Neuronal stem cell (in vitro differentiated cells): ENCODE measurements around the gene IFT88.

ENCODE experiments used
- DNase-seq: peaks from one replicate; pipeline ENCODE4 v3.0.0-alpha.2; 2013; ENCODE audit warnings: low spot score
- H2AFZ ChIP-seq: one replicate; pipeline ENCODE4 v1.6.1; 2013; ENCODE audit warnings: mild to moderate bottlenecking, low read length, inconsistent platforms
- H2AK5ac ChIP-seq: 2 replicates; pipeline ENCODE4 v1.6.1; 2013; ENCODE audit warnings: low read depth, mild to moderate bottlenecking, inconsistent platforms, low read length, moderate library complexity, mixed read lengths
- H2BK120ac ChIP-seq: 2 replicates; pipeline ENCODE4 v1.6.1; 2013; ENCODE audit warnings: low read depth, mild to moderate bottlenecking, inconsistent platforms, low read length, moderate library complexity, mixed read lengths
- H2BK12ac ChIP-seq: one replicate; pipeline ENCODE4 v1.6.1; 2013; ENCODE audit warnings: low read length, inconsistent platforms
- H2BK15ac ChIP-seq: 2 replicates; pipeline ENCODE4 v1.6.1; 2013; ENCODE audit warnings: mild to moderate bottlenecking, low read length, inconsistent platforms, mixed read lengths
- H2BK5ac ChIP-seq: one replicate; pipeline ENCODE4 v1.6.1; 2013; ENCODE audit warnings: inconsistent platforms, mild to moderate bottlenecking, low read length, moderate library complexity
- H3K14ac ChIP-seq: one replicate; pipeline ENCODE4 v1.6.1; 2013; ENCODE audit warnings: low read length, inconsistent platforms
- H3K18ac ChIP-seq: 2 replicates; pipeline ENCODE4 v1.6.1; 2013; ENCODE audit warnings: low read length, inconsistent platforms
- H3K23ac ChIP-seq: 2 replicates; pipeline ENCODE4 v1.6.1; 2013; ENCODE audit warnings: low read depth, mild to moderate bottlenecking, mixed read lengths, low read length, inconsistent platforms; ENCODE audit not compliant: poor library complexity
- H3K27ac ChIP-seq: replicated peaks from 3 replicates; pipeline ENCODE4 v1.5.1; 2013; ENCODE audit warnings: low read length, inconsistent platforms
- H3K27me3 ChIP-seq, 3 experiments: 2 replicates each; pipeline ENCODE4 v1.6.1; 2013; ENCODE audit warnings: low read length in 3 of 3, mild to moderate bottlenecking in 2 of 3, inconsistent platforms in 1 of 3, low read depth in 1 of 3, mixed read lengths in 1 of 3, moderate library complexity in 1 of 3; ENCODE audit not compliant: control insufficient read depth in 3 of 3, insufficient read depth in 3 of 3
- H3K36me3 ChIP-seq, 2 donors: replicated peaks in 1 of 2; 2 replicates each; pipeline ENCODE4 v1.6.1; 2013; ENCODE audit warnings: low read length in 2 of 2; ENCODE audit not compliant: control insufficient read depth in 2 of 2, insufficient read depth in 2 of 2
- H3K4ac ChIP-seq: 2 replicates; pipeline ENCODE4 v1.6.1; 2013; ENCODE audit warnings: inconsistent platforms, mild to moderate bottlenecking, low read length, moderate library complexity
- H3K4me1 ChIP-seq, 2 donors: 1 replicate in 1 of 2; 2 replicates in 1 of 2; pipeline ENCODE4 v1.6.1; 2013; ENCODE audit warnings: low read length in 2 of 2, low read depth in 1 of 2; ENCODE audit not compliant: control insufficient read depth in 2 of 2, insufficient read depth in 1 of 2
- H3K4me2 ChIP-seq: one replicate; pipeline ENCODE4 v1.6.1; 2013; ENCODE audit warnings: mild to moderate bottlenecking, low read length, inconsistent platforms; ENCODE audit not compliant: insufficient read depth, poor library complexity, severe bottlenecking
- H3K4me3 ChIP-seq, 2 donors: 2 replicates each; pipeline ENCODE4 v1.5.1; 2013; ENCODE audit warnings: low read length in 2 of 2, mild to moderate bottlenecking in 2 of 2, inconsistent platforms in 1 of 2, moderate library complexity in 1 of 2
- H3K79me1 ChIP-seq: one replicate; pipeline ENCODE4 v1.6.1; 2013; ENCODE audit warnings: low read depth, mild to moderate bottlenecking, inconsistent platforms, low read length, moderate library complexity
- H3K9ac ChIP-seq: one replicate; pipeline ENCODE4 v1.6.1; 2013; ENCODE audit warnings: mild to moderate bottlenecking, low read depth, low read length, inconsistent platforms; ENCODE audit not compliant: poor library complexity
- H3K9me3 ChIP-seq, 2 donors: replicated peaks in 1 of 2; 2 replicates each; pipeline versions ENCODE3 to v1.6.1; 2013; ENCODE audit warnings: low read length in 2 of 2, mild to moderate bottlenecking in 2 of 2, inconsistent platforms in 1 of 2, low read depth in 1 of 2, mixed read lengths in 1 of 2, moderate library complexity in 1 of 2; ENCODE audit not compliant: control insufficient read depth in 2 of 2, insufficient read depth in 1 of 2
- H4K8ac ChIP-seq: one replicate; pipeline ENCODE4 v1.6.1; 2013; ENCODE audit warnings: low read depth, mild to moderate bottlenecking, inconsistent platforms, low read length, moderate library complexity
- H4K91ac ChIP-seq: one replicate; pipeline ENCODE4 v1.6.1; 2013; ENCODE audit warnings: low read length, low read depth, mild to moderate bottlenecking, inconsistent platforms; ENCODE audit not compliant: poor library complexity
- WGBS, 2 donors: extraction: QIAGEN DNeasy Blood & Tissue Kit; methylation state at CpG; one replicate each; pipeline ENCODE4 v1.1.7; 2013; ENCODE audit warnings: missing lambda C conversion rate in 2 of 2, mixed read lengths in 1 of 2; ENCODE audit not compliant: insufficient read length in 2 of 2, insufficient replicate concordance in 1 of 2; ENCODE audit errors: extremely low coverage in 2 of 2; 5-methylcytosine and 5-hydroxymethylcytosine counted together

Gene IFT88

DNA sequence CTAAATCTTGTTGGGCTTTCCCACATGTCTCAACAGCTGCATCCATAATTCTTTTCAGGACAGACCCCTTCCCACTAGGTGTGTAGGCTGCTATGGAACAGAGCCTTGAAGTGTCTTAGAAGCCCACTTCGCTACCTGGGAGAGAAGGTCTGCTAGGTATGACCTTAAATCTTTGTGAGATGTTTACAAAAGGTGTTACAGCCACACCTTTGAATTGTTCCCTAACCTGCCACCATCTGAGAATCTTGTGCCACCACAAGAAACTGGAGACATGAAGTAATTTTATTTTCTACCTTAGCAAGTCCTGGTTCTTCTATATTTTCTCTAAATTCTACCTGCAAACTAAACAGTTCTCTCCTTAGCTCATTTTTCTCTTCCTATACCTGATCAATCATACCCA, 69.1 kb downstream of the IFT88 start:
- no peaks in the 10 kb centered on the region for H3K27me3 ChIP-seq

GRCh38 chr13:20637811-20638210, 70.9 kb downstream of the IFT88 start:
- Histone ChIP-seq H3K27me3 (no peaks in the 10 kb centered on the region), H4K8ac (no peak overlapping the region), H2AFZ (no peak overlapping the region), H2BK120ac (no peak overlapping the region), H2AK5ac (no peak overlapping the region), H3K18ac (no peak overlapping the region), H3K4me2 (no peak overlapping the region), H2BK15ac (no peak overlapping the region), H2BK12ac (no peak overlapping the region), H3K4ac (no peak overlapping the region), H3K14ac (no peak overlapping the region), H3K23ac (no peak overlapping the region), H3K36me3 (peaks cover 4 to 9% of the 10 kb centered on the region in 2 donors), H4K91ac (no peak overlapping the region), H3K27ac (no peak overlapping the region), H3K79me1 (no peaks in the 10 kb centered on the region), H3K4me1 (no peaks in the 10 kb centered on the region), H3K9ac (no peak overlapping the region), H2BK5ac (no peak overlapping the region), H3K9me3 (no peaks in the 10 kb centered on the region), H3K4me3 (no peak overlapping the region)
- WGBS, 2 donors: no CpG with 5 or more reads among the region's 5 CpGs
- no peak for DNase-seq

More for the DNA sequence above, 69.1 kb downstream of the IFT88 start:
- no peak for DNase-seq
- Histone ChIP-seq H2BK120ac (no peak overlapping the region), H3K4me2 (no peak overlapping the region), H3K27ac (no peak overlapping the region), H3K18ac (no peak overlapping the region), H4K91ac (no peak overlapping the region), H2AFZ (no peak overlapping the region), H2BK5ac (no peak overlapping the region), H2AK5ac (no peak overlapping the region), H3K14ac (no peak overlapping the region), H3K23ac (no peak overlapping the region), H3K36me3 (peaks cover 4 to 10% of the 10 kb centered on the region in 2 donors), H4K8ac (no peak overlapping the region), H3K9ac (no peak overlapping the region), H2BK12ac (no peak overlapping the region), H2BK15ac (no peak overlapping the region), H3K9me3 (no peaks in the 10 kb centered on the region), H3K4me1 (no peaks in the 10 kb centered on the region), H3K4me3 (no peak overlapping the region), H3K79me1 (no peaks in the 10 kb centered on the region), H3K4ac (no peak overlapping the region)
- WGBS, 2 donors: no CpG with 5 or more reads among the region's 1 CpG

- Histone ChIP-seq H4K8ac (no peak overlapping the region), H3K27ac (no peak overlapping the region), H2BK120ac (no peak overlapping the region), H3K4me3 (no peak overlapping the region), H3K36me3 (peaks cover 0 to 10% of the 10 kb centered on the region in 2 donors), H2AFZ (no peak overlapping the region), H2BK5ac (no peak overlapping the region), H2BK15ac (no peak overlapping the region), H2BK12ac (no peak overlapping the region), H3K18ac (no peak overlapping the region), H3K23ac (no peak overlapping the region), H3K4me1 (peaks cover 0 to under 1% of the 10 kb centered on the region in 2 donors), H3K14ac (no peak overlapping the region), H3K4me2 (no peak overlapping the region), H3K27me3 (no peaks in the 10 kb centered on the region), H4K91ac (no peak overlapping the region), H3K79me1 (no peaks in the 10 kb centered on the region), H2AK5ac (no peak overlapping the region), H3K9ac (no peak overlapping the region), H3K9me3 (peaks cover 0 to 14% of the 10 kb centered on the region in 2 donors), H3K4ac (no peak overlapping the region)
- WGBS, 2 donors: no CpG with 5 or more reads among the region's 2 CpGs
- DNase-seq: no peak
Observed at GRCh38 chr13:20647758-20648157, 80.8 kb downstream of the IFT88 start.

DNA sequence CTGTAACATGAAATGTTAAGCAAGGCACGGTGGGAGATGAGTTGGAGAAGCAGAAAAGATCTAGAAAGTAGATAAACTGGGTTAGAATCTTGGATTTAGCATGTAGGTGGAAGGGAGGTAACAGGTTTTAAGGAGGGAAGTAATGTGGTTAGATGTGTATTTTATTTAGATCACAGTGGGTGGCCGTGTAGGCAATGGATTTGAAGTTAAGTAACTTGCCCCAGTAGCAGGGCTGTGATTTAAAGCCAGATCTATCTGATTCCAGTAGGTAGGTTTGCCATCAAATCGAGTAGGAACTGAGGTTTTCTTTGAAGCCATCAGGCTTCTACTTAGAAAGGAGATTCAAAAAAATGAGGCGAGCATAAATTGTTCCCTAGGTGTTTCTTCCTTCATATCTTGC, 86.0 kb downstream of the IFT88 start:
- peaks cover 0 to 1% of the 10 kb centered on the region in 2 donors for H3K9me3 ChIP-seq

More for the DNA sequence above, 86.0 kb downstream of the IFT88 start:
- Histone ChIP-seq H2AK5ac (no peak overlapping the region), H2BK15ac (no peak overlapping the region), H4K8ac (no peak overlapping the region), H3K27me3 (no peaks in the 10 kb centered on the region), H2BK5ac (no peak overlapping the region), H3K14ac (no peak overlapping the region), H3K79me1 (no peaks in the 10 kb centered on the region), H3K18ac (no peak overlapping the region), H3K4me2 (no peak overlapping the region), H3K9ac (no peak overlapping the region), H2BK12ac (no peak overlapping the region), H3K36me3 (peaks cover 0 to 6% of the 10 kb centered on the region in 2 donors), H3K27ac (no peak overlapping the region), H2AFZ (no peak overlapping the region), H2BK120ac (no peak overlapping the region), H4K91ac (no peak overlapping the region), H3K4me1 (peaks cover 0 to 2% of the 10 kb centered on the region in 2 donors), H3K4ac (no peak overlapping the region), H3K23ac (no peak overlapping the region), H3K4me3 (no peak overlapping the region)
- WGBS, 2 donors: 80% methylated on average over 1 of the region's 4 CpGs; no CpG with 5 or more reads in 1 of the 2 donors
- no peak for DNase-seq
